Middle frontal gyrus (tissue), 1 donor: ENCODE results near the gene SOCS7.

Source experiments
- DNase-seq: peaks from one replicate; pipeline ENCODE4 v3.0.0-alpha.2; 2015; ENCODE audit warnings: low spot score; ENCODE audit errors: extremely low spot score

The SOCS7 gene, protein sequence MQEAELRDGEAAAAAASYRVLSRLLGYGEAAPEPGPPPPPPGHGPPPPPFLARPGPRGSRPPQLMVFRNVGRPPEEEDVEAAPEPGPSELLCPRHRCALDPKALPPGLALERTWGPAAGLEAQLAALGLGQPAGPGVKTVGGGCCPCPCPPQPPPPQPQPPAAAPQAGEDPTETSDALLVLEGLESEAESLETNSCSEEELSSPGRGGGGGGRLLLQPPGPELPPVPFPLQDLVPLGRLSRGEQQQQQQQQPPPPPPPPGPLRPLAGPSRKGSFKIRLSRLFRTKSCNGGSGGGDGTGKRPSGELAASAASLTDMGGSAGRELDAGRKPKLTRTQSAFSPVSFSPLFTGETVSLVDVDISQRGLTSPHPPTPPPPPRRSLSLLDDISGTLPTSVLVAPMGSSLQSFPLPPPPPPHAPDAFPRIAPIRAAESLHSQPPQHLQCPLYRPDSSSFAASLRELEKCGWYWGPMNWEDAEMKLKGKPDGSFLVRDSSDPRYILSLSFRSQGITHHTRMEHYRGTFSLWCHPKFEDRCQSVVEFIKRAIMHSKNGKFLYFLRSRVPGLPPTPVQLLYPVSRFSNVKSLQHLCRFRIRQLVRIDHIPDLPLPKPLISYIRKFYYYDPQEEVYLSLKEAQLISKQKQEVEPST

DNA sequence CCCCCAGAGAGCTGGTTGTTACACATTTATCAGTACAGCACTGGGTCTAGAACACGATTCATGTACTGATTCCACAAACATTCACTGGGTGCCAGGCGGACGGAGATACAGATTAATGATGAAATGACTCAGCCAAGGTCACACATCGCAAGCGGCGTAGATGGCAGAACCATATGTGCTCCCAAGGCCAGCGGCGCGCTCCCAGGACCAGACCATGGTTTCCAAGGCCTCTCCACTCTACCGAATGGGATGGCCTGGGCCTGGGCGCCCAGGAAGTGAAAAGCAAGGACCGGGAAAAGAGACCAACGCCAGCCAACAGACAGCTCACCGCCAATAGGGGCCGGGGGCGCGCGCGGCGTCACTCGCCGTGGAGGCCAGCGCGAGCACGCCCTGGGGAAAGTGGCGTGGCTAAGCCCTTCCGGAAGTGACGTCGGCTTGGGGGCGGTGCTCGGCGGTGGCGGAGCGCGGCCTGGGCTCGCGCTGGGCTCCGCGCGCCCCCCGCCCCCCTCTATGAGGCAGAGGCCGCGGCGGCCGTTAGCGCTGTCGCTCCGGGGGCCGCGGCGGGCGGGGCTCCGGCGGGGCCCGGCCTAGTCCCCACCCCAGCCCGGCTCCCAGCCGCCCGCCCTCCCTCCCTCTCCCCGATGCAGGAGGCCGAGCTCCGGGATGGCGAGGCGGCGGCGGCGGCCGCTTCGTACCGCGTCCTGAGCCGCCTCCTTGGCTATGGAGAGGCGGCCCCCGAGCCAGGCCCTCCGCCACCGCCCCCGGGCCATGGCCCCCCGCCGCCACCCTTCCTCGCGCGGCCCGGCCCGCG, at the start of gene SOCS7:
SOCS7 (plus strand) TSS at position 433 of the 811 bp plus-strand sequence; CDS start at position 642, 209 bp downstream.
- DNase-seq, result peak; percentile 93

DNA sequence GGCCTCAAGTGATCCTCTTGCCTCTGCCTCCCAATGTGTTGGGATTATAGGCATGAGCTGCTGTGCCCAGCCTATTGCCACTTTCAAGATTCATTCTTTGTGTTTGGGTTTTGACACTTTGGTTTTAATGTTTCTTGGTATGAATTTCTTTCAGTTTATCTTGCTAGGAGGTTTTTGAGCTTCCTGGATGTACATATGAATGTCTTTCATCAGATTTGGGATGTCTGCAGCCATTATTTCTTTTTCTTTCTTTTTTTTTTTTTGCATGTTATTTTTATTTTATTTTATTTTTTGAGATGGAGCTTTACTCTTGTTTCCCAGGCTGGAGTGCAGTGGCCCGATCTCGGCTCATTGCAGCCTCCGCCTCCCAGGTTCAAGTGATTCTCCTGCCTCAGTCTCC, 36.1 kb upstream of the SOCS7 start:
- no peak for DNase-seq

DNA sequence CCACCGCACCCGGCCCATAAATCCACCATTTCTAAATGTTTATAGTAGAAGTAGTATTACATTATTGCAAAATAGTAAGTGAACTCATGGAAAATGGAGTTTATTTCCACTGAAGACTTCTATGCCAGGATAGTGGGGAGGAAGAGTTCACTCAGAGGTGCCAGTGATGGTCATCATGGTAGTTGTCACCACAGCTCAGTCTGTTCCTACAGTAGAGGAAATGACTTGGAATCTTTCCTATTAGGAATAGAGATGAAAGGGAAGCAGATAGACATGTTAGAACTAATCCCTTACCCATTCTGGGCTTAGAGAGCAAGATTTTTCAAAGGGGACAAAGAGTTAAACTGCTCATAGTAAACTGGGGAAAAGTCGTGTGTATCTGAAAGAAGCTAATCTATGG, 34.6 kb upstream of the SOCS7 start:
- no peak for DNase-seq

DNA sequence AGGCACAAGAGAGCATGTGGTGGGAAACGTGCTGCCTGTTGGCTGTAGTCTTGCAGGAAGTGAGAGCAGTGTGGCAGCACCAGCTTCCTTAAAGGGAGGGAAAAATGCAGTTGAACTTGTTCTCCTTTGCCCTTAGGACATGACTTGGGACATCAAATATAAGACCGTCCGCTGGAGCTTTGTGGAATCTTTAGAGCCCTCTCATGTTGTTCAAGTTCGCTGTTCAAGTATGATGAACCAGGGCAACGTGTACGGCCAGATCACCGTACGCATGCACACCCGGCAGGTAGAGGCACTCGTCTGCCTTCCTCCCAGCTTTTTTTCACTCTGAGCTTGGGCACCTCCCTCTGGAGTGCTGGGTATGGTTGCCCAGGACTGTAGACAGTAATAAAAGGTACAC, 31.2 kb upstream of the SOCS7 start:
- DNase-seq, result no peak

DNA sequence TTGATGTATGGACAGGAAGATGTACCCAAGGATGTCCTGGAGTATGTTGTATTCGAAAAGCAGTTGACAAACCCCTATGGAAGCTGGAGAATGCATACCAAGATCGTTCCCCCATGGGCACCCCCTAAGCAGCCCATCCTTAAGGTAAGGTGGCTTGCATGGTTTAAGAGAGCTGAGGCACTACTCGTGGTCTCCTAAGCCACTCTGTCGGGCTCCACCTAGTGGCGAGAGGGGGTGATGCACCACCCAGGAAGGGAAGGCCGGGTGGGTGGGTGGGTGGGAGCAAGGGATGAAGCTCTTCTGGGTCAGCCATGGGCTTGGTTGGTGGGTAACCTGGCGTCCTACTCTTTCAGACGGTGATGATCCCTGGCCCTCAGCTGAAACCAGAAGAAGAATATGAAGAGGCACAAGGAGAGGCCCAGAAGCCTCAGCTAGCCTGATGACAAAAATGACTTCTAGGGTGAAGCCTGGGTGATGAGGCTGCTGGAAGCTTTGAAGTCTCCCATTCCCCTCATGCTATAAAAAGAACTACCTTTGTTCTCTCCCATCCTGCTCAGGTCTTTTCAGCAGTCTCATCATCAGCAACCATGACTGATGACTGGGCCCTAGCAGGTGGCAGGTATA, 29.4 kb upstream of the SOCS7 start:
- no peak for DNase-seq

DNA sequence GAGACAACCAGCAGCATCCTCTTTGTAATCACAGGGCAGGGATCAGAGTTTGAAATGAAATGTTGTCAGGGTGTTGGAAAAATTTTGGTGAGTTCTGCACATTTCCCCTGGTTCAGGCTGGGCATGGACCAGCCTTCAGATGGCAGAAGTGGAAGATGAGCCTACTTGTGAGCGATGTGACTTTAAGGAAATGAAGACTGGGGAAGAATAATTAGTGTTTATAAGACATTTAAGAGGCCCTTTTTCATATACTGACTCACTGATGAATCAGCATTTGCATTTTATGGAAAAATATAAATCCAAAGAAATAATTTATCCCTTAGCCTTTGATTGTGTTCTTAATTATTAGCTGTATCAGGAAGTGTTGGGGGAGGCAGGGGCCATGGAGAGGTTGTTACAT, 28.7 kb upstream of the SOCS7 start:
- no peak for DNase-seq

DNA sequence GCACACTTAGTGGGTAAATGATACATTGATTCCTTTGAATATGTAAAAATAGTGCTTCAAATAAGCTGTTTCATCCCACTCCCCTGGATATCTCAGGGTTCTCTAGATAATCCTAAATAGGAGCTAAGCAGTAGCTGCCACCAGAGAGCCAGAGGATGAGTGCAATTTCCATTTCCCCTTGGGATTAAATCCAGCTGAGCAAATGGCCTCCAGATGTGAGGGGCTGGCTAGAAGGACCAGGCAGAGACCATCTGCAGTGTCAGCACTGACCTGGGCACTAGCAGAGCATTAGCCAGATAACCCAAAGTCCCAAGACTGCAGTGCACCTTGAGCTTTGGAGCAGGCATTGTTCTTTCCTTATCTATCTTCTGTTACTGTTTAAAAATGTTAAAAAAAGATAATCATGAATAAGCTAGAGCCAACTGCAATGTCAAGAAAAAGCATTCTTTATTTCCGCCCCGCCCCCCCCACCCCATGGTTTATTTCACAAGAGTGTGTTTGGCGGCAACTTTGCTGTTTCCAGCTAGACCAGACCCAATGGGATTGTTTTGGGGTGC, 27.4 kb upstream of the SOCS7 start:
- DNase-seq, result no peak

DNA sequence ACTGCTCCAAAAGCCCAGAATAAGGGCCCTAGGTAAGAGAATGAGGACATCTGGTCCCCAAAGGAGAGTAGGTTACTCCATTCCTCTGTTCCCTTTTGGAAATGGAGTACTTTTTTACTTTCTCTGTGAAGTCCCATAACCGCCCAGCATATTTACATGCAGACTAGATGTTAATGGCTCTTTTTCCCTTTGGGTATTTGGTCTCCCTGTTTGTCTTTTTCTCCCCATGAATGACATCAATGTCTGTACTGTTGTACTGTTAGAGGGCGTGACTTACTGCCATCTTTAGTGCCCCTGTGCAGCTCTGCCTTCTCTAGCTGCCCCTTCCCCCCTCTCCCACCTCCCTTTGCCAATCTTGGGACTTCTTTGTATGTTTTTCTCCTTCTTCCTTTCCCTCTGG, 26.9 kb upstream of the SOCS7 start:
- no peak for DNase-seq

DNA sequence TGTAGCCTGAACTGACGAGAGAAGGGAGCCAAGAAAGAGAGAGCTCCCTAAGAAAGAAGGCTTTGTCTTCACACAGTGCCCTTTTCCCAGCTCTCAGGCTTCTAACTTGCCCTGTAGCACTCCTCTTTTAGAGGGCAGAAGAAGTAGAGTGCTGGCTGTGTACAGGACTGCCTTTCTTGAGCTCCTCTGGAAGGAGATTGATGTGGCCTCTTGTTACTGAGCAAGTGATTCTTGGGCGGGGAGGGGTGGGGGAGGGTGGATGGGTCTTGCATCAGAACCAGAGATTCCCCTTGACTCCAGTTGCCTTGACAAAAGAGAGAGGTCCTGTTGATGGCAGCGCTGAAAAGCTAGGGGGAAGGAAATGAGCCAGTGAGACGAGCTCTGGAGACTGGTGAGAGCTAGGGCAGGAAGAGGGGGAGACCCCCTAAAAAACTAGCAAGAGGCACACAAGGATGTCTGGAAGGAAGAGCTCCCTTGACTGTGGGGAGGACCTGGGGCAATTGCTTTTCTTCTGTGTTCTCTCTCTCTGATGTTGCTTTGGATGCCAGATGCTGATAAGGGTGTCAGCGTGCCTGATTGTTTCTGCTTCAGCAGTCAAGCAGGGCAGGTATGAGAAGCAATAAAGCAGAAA, 26.3 kb upstream of the SOCS7 start:
- DNase-seq, result no peak

DNA sequence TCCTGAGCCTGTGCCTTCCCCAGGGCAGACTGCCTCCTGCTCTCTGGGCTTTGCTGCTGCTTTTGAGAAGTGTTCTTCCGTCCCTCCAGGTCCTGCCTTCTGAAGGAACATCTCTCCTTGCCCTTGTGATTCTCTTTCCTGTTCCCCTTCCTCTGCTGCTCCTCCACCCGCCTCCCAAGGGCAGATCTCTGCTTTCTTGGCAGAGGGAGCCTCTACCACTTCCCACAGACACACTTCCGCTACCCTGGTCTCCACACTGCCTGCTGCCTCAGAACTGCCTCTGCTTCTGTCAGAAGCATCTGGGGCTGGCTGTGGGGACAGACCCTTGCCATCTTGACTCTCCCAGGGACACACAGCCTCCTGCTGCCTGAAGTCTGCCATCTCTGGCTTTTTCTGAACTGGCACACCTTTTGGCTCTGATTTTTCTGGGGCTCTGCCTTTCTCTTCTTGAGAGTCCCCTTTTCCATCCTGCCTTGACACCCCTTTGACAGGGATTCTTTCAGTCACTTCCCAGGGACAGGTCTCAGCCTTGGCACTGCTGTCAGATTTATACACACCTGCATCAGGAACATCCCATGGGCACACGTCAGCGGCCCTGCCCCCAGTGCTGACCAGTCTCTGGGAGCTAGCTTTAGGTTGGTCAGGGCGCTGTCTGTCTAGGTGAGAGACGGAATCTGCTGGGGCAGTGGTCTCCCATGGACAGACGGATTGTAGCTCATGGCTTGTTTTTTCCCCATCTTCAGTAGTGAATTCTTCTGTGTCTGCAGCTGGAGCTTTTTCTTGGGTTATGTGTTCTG, 24.4 kb upstream of the SOCS7 start:
- DNase-seq, result no peak

DNA sequence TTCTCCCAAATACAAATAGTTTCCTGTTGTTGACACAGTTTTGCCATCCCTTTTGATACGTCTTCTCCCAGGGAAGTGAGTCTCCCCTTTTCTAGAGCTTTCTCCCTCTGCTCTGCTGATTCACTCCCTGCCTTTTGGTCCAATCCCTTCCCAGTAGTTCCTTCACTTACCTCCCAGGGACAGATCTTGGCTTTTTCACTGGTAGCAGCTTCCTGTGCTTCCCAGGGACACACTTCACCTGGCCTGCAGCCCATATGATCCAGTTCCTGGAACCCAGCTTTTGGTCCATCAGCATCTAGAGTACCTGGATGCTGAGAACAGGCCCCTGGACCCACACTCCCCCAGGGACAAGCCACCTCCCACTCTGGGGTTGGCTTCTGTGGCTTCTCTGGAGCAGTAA, 23.7 kb upstream of the SOCS7 start:
- no peak for DNase-seq

DNA sequence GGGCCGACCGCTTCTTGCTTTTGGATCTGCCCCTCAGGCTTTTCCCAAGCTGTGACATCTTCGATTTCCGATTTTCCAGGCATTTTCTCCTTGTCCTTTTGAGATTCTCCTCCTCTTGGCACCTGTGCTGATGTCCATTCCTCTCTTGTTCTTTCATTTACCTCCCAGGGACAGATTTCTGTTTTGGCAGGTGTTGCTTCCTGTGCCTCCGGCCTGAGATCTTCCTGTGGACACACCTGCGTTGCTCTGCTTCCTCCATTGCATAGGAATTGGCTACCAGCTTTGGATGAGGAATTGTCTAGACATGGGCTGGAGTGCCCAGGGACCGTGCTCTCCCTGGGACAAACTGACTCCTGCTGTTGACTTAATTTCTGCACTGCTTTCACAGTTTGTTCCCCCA, 23.0 kb upstream of the SOCS7 start:
- no peak for DNase-seq

DNA sequence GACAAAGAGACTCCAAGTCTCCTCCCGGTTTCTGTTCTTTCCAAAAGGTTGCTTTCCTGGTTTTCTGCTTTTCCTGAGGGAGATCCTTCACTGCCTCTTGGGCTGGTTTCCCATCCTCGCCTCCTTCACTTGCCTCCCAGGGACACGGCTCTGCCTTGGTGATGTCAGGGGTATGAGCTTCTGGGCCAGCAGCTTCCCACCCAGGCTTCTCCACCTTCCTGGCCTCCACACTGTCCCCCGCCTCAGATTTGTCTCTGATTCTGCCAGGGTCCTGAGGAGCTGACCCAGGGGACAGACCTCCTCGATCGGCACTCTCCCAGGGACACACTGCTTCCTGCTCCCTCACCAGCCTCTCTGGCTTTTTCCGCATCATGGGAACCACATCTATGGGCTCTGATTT, 22.4 kb upstream of the SOCS7 start:
- DNase-seq, result no peak

DNA sequence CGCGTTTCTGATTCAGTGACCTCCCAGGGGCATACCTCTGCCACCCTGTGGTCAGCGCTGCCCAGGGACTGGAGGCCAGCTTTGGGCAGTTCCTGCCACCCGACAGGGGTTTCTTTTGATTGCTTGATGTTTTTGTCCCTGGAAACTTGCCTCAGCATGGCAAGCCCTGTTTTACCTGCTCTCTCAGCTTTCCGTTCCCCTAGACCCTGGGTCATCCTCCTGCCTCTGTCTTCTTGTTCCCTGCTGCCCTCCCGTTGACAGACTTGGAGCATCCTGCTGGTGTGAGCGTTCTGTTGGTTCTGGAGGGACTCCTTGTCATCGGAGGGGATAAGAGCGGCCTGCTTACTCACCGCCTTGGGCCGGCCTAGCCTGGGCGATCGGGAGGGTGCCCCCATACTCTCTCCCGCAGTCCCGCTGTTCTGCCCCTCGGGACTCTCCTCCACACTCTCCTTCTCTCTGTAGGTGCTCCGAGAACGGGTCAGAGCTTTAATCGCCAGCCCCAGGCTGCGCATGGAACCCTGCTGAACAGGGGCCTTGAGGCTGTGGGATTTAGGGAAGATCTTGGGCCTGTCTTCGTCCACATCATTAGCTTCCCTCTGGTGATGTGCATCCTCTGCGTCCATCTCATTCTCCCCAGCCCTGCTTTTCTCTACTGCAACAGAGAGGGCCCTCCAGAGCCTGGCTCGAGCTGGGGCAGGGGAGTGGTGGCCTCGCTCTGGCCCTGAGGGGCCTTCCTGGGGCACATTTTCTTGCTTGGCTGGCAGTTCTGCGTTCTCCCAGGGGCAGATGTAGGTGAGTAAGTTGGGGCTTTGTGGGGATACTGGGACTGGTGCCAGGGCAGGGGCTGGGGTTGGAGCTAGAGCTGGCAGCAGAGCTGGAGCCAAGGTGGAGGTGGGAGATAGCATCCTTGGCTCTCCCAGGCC, 21.6 kb upstream of the SOCS7 start:
- DNase-seq, result no peak

DNA sequence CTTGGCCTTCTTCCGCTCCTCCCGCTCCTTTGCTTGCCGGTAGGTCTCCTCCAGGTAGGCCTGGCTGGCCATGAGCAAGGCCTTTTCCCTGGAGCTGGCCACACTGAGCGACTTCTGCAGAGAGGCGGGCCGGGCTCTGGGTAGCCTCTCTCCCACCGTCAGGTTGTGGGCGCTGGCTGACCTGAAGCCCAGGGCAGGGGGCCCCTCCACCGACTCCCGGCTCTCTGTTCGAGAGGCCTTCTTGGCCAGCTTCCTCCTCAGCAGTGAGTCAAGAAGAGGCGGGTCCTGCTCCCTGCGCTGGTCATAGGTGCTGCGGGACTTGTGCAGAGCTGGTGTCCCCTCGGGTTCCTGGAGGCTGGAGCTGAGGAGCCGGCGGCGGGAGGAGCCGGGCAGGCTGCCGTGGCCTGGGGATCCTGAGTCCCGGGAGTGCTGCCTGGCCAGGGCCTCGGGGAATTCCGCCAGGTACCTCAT, 20.7 kb upstream of the SOCS7 start:
- DNase-seq, result no peak

DNA sequence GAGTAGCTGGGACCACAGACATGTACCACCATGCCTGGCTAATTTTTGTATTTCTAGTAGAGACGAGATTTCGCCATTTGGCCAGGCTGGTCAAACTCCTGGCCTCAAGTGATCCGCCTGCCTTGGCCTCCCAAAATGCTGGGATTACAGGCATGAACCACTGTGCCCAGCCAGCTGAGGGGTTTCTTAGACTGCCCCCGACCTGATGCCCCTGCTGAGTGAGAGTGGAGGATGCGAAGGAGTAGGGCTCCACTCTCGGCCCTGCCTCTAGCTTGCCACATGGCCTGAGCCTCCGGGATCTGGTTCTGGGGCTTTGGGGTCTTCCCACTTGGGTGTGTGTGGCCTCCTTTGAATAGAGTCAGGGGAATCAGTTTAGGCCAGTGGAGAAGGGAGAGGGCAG, 18.9 kb upstream of the SOCS7 start:
- DNase-seq, result no peak

DNA sequence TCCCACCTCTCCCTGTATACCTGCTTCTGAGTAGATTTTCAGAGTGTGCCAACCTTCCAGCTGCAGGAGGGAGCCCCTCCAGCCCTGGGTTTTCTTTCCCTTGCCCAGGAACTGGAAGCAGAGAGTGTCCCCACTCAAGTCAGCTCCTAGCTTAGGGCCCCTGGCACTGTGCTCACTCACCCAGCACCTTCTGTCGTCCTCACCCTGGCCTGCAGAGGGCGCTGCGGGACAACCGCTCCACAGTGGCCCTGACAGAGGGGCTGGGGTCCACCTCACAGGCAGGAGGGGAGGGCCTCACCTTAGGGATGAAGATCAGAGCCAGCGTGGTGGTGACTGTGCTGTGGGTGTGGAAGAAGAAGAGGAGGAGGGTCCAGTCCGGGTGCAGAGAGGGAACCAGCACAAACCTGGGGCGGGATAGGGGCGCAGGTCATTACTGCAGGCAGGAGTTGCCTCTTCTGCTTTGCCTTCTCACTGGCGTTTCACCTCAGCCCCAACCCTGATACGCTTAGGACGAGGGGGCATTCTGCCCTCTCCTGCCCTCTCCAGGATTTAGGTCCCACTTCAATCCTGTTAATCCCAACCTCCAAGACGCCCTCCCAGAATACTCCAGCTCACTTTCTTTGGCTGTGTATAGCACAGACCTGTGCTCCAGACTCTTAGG, 17.9 kb upstream of the SOCS7 start:
- DNase-seq, result no peak
